HCT116 (cell line): ENCODE data around the gene STARD8. TPM values are rescaled to one million over a fixed set of nuclear protein-coding genes. Genes with fewer than 3 reads are reported as not detected.

Experiments
- ATAC-seq: fragments of 200-7000 bp; cut with Tn5 transposase; 2 replicates; pipeline ENCODE4 v1.9.1; 2020; ENCODE audit warnings: mild to moderate bottlenecking, moderate library complexity
- Bru-seq: library from RNA; stranded (reverse); fragments of 400-500 nt; gene quantifications from one replicate; lab custom pipeline; 2021; lab: Mats Ljungman, UMichigan
- BruChase-seq, 2 experiments: library from RNA; stranded (reverse); fragments of 400-500 nt; gene quantifications; one replicate each; lab custom pipeline; 2021; lab: Mats Ljungman, UMichigan
- BruUV-seq: library from RNA; stranded (reverse); fragments of 400-500 nt; replicated peaks from 2 replicates; lab custom pipeline; 2021; lab: Mats Ljungman, UMichigan
- CTCF ChIA-PET: fragments of 300-600 bp; sonication (Branson Sonifier 250); formaldehyde crosslinking; loops from one replicate; lab custom pipeline; 2021; ENCODE audit warnings: antibody characterized with exemption; lab: Charles Lee
- POLR2A ChIA-PET: fragments of 300-600, 350-600 bp; sonication (Branson Sonifier 250); formaldehyde crosslinking; loops from one replicate; lab custom pipeline; 2021; ENCODE audit warnings: antibody characterized with exemption; lab: Charles Lee
- RAD21 ChIA-PET, 2 experiments: fragments of 300-600 bp; sonication (Branson Sonifier 250); formaldehyde crosslinking; loops; one replicate each; lab custom pipeline; 2023; ENCODE audit warnings: low total read pairs in 2 of 2; ENCODE audit not compliant: uncharacterized antibody in 2 of 2, unreplicated experiment in 2 of 2, low non-redundant PET in 1 of 2; lab: Charles Lee
- DNase-seq: peaks from one replicate; pipeline ENCODE4 v3.0.0-alpha.2; 2010; ENCODE audit warnings: low read depth, low spot score
- H2AFZ ChIP-seq: fragments of 200-600 bp; shearing (Covaris generic), sonication (generic); 2 replicates; pipeline ENCODE4 v1.6.1; 2017; ENCODE audit warnings: low read depth, mixed run types, mixed read lengths, antibody characterized with exemption, low read length; ENCODE audit not compliant: poor library complexity, severe bottlenecking
- H3K27ac ChIP-seq: 2 replicates; pipeline ENCODE4 v1.5.1; 2012; ENCODE audit warnings: low read depth, low read length
- H3K27me3 ChIP-seq: fragments of 200-600 bp; sonication (generic); 2 replicates; pipeline ENCODE4 v1.6.1; 2016; ENCODE audit warnings: mixed run types, low read length, mixed read lengths; ENCODE audit not compliant: insufficient read depth
- H3K36me3 ChIP-seq, 2 experiments: fragments of 200-500 bp in 1 of 2; fragments of 200-600 bp in 1 of 2; sonication (Bioruptor generic) in 1 of 2; sonication (generic) in 1 of 2; 2 replicates each; pipeline versions ENCODE4 v1.5.1 to v1.6.1; 2014 to 2016; ENCODE audit warnings: low read length in 2 of 2, inconsistent platforms in 1 of 2, mixed read lengths in 1 of 2, mixed run types in 1 of 2; ENCODE audit not compliant: insufficient read depth in 2 of 2, control insufficient read depth in 1 of 2
- H3K4me1 ChIP-seq, 2 experiments: fragments of 200-600 bp in 1 of 2; sonication (generic) in 1 of 2; 2 replicates each; pipeline versions ENCODE4 v1.5.1 to v1.6.1; 2012 to 2017; ENCODE audit warnings: low read length in 2 of 2, inconsistent platforms in 1 of 2, mild to moderate bottlenecking in 1 of 2, mixed read lengths in 1 of 2, mixed run types in 1 of 2, moderate library complexity in 1 of 2; ENCODE audit not compliant: insufficient read depth in 2 of 2, control insufficient read depth in 1 of 2
- H3K4me2 ChIP-seq: fragments of 200-600 bp; sonication (generic); 2 replicates; pipeline ENCODE4 v1.6.1; 2017; ENCODE audit warnings: mixed run types, low read length, mixed read lengths
- H3K4me3 ChIP-seq, 2 experiments: fragments of 200-600 bp in 1 of 2; sonication (generic) in 1 of 2; replicated peaks in 1 of 2; 2 replicates each; pipeline ENCODE4 v1.5.1; 2011 to 2016; ENCODE audit warnings: low read length in 2 of 2, control low read depth in 1 of 2, low read depth in 1 of 2, mild to moderate bottlenecking in 1 of 2, mixed read lengths in 1 of 2, mixed run types in 1 of 2
- H3K79me2 ChIP-seq: fragments of 200-600 bp; sonication (generic); 2 replicates; pipeline ENCODE4 v1.6.1; 2017; ENCODE audit warnings: mild to moderate bottlenecking, mixed run types, low read length, moderate library complexity, mixed read lengths; ENCODE audit not compliant: insufficient read depth
- H3K9ac ChIP-seq: fragments of 200-600 bp; sonication (generic); 2 replicates; pipeline ENCODE4 v1.6.1; 2016; ENCODE audit warnings: low read length, mixed read lengths
- H3K9me2 ChIP-seq: fragments of 200-600 bp; sonication (generic), shearing (Covaris generic); 2 replicates; pipeline ENCODE4 v1.6.1; 2017; ENCODE audit warnings: mixed run types, mild to moderate bottlenecking, moderate library complexity; ENCODE audit not compliant: insufficient read depth
- H3K9me3 ChIP-seq, 2 experiments: fragments of 200-500 bp in 1 of 2; fragments of 200-600 bp in 1 of 2; sonication (Bioruptor generic) in 1 of 2; sonication (generic) in 1 of 2; 2 replicates each; pipeline ENCODE4 v1.6.1; 2014 to 2017; ENCODE audit warnings: low read length in 2 of 2, mixed read lengths in 2 of 2, inconsistent platforms in 1 of 2, low read depth in 1 of 2, mild to moderate bottlenecking in 1 of 2, mixed run types in 1 of 2, moderate library complexity in 1 of 2; ENCODE audit not compliant: control insufficient read depth in 1 of 2, insufficient read depth in 1 of 2
- H4K20me1 ChIP-seq: fragments of 200-600 bp; sonication (generic), shearing (Covaris generic); 2 replicates; pipeline ENCODE4 v1.6.1; 2017; ENCODE audit warnings: mixed run types, mild to moderate bottlenecking, moderate library complexity; ENCODE audit not compliant: insufficient read depth
- CTCF ChIP-seq, 3 experiments: fragments of 200-600 bp in 1 of 3; sonication (generic) in 1 of 3; IDR thresholded peaks in 2 of 3; conservative IDR thresholded peaks in 1 of 3; 2 replicates each; pipeline ENCODE4 v1.5.1; 2012 to 2017; ENCODE audit warnings: low read depth in 2 of 3, low read length in 2 of 3, antibody characterized with exemption in 1 of 3, borderline replicate concordance in 1 of 3, control low read depth in 1 of 3, mild to moderate bottlenecking in 1 of 3, mixed read lengths in 1 of 3, mixed run types in 1 of 3, moderate library complexity in 1 of 3; ENCODE audit not compliant: insufficient read depth in 1 of 3
- MAX ChIP-seq: IDR thresholded peaks from 2 replicates; pipeline ENCODE4 v1.6.1; 2012
- POLR2AphosphoS5 ChIP-seq: IDR thresholded peaks from 2 replicates; pipeline ENCODE4 v1.6.1; 2011; ENCODE audit warnings: mild to moderate bottlenecking, low read depth, low read length, moderate library complexity
- TCF7L2 ChIP-seq: IDR thresholded peaks from 2 replicates; pipeline ENCODE4 v1.7.0; 2011; ENCODE audit warnings: borderline replicate concordance, inconsistent platforms; ENCODE audit not compliant: insufficient read depth, insufficient read length; ENCODE audit errors: extremely low read depth
- YY1 ChIP-seq: IDR thresholded peaks from 2 replicates; pipeline ENCODE4 v1.6.1; 2011; ENCODE audit warnings: low read length, low read depth, moderate library complexity, mild to moderate bottlenecking; ENCODE audit not compliant: insufficient replicate concordance; ENCODE audit errors: extremely low read depth
- intact Hi-C: fragments of 100-400 bp; cut with micrococcal nuclease; formaldehyde crosslinking; loops from 2 replicates; pipeline ENCODE4 v1.10.0; 2022
- long read RNA-seq: library from polyadenylated mRNA; unstranded; transcript quantifications from one replicate; pipeline ENCODE4 v2.0.0, GENCODE V29; 2021; ENCODE audit not compliant: unreplicated experiment
- polyA plus RNA-seq: library from polyadenylated mRNA; unstranded; fragments of >200 nt; gene quantifications from 2 replicates; pipeline ENCODE4 v1.2.1, GENCODE V29; 2012; ENCODE audit warnings: missing spikeins
- total RNA-seq: library from RNA; stranded (reverse); gene quantifications from one replicate; pipeline ENCODE4 v1.2.1, GENCODE V29; 2021; ENCODE audit not compliant: unreplicated experiment

Gene STARD8
- total RNA-seq, result 5.4 TPM
- 3.0 and 4.1 TPM in 2 replicates for polyA plus RNA-seq
- Bru-seq, nascent RNA, result percentile 49 among the genes with signal in this experiment
- BruChase-seq, experiment 1, labeled RNA remaining after a 6-hour chase, result percentile 48 among the genes with signal in this experiment
- BruChase-seq, experiment 2, labeled RNA remaining after a 2-hour chase, result percentile 49 among the genes with signal in this experiment
- long read RNA-seq, partial matches to known transcripts, result 1 of 2 reads
- long read RNA-seq, other reads (novel, unspliced or antisense), result 1 of 2 reads

- Histone ChIP-seq H3K79me2 (no peaks in the 10 kb centered on the region), H3K9ac (peak within 1 kb of the TSS; percentile 55), H3K36me3 (no peaks in the 10 kb centered on the region), H3K27me3 (no peaks in the 10 kb centered on the region), H4K20me1 (no peaks in the 10 kb centered on the region), H3K4me1 (peaks cover 7 to 25% of the 10 kb centered on the region in 2 experiments), H3K4me3 (peak within 1 kb of the TSS; percentile 48 to 59), H3K4me2 (peak within 1 kb of the TSS; percentile 77), H2AFZ (peak within 1 kb of the TSS; percentile 68), H3K27ac (peak within 1 kb of the TSS; percentile 55; the same call in 1 of the 2 replicates), H3K9me3 (no peaks in the 10 kb centered on the region), H3K9me2 (no peaks in the 10 kb centered on the region)
- ChIA-PET CTCF (no interaction called here), POLR2A (no interaction called here), RAD21 (no interaction called here)
- peak; percentile 32 for DNase-seq
- intact Hi-C loops, result no loop called here
- BruUV-seq, result no TSS peak
- ATAC-seq, result peak; percentile 93
- TF ChIP-seq CTCF (IDR thresholded peaks at IDR 0.05 in 2 of 3, conservative IDR thresholded peaks at IDR 0.05 in 1 of 3; ENCODE audit: borderline replicate concordance in 1 of 3, insufficient read depth in 1 of 3, low read depth in 2 of 3, low read length in 2 of 3), result peak in 2 of 3 experiments; percentile 9 to 17; a peak in 2 of 6 replicates
- no peak for TF ChIP-seq TCF7L2
- TF ChIP-seq YY1, result no peak
- peak; percentile 42; the same call in 1 of the 2 replicates for TF ChIP-seq POLR2AphosphoS5
- TF ChIP-seq MAX, result peak; percentile 73
Observed at GRCh38 chrX:68647156-68647957, at the start of gene STARD8. Gene STARD8, plus strand, starts transcription at chrX:68647666. Its CDS starts 217 bp downstream, at chrX:68647883.
